AG10803 (cell line): ENCODE data around the gene BST2.

Source experiments
- DNase-seq: peaks from one replicate; pipeline ENCODE4 v3.0.0; 2010; ENCODE audit warnings: low read depth
- H3K4me3 ChIP-seq: 2 replicates; pipeline ENCODE4 v1.5.1; 2011; ENCODE audit warnings: mild to moderate bottlenecking, low read length, control low read depth
- CTCF ChIP-seq: conservative IDR thresholded peaks from 2 replicates; pipeline ENCODE4 v1.5.1; 2011; ENCODE audit warnings: mild to moderate bottlenecking, low read length, control low read depth, inconsistent platforms

BST2 gene

GRCh38 chr19:17353386-17353785, 52.0 kb downstream of the BST2 start:
- no peak overlapping the region for H3K4me3 ChIP-seq
- no peak for DNase-seq
- TF ChIP-seq CTCF: no peak
